ENCODE measurements around the gene SAMD5.

The SAMD5 gene

DNA sequence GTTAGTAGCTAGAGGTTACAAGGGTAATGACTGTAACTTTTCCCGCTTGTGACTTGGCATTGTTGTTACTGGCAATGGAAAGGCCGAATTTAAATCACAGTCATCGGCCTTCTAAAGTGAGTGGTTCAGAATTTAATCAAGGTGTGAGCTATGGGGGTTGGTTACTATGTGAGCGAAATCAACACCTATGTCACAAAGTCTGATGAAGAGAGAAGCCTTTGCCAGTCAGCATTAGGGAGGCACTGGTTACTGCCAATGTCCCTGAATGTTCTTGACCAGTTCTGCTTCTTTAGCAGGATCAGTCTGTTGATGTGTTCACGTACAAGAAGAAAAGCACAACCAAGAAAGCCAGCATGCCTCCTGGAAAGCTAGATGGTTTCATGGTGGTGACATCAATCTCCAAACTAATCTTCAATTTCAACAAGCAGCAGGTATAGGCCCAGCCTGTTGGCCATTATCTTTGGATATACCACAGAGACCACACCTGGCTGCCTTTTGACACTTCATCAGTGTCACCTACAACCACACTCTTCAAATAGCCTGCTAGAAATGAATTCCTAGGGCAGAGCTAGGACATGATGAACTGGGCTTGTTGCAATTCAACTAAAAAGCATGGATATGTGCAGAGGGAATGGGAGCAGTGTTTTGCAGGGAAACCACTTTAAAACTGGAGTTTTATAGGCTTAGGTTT lies 17.2 kb downstream of the SAMD5 start:
- CTCF ChIA-PET: interaction anchor here (0.9 kb wide), 1 partner anchor 16 kb away, joined by 3 read pairs; no protein-coding TSS in a partner anchor
- TF ChIP-seq NFRKB (IDR thresholded peaks at IDR 0.05): no peak
- TF ChIP-seq ARNT (IDR thresholded peaks at IDR 0.05): no peak
- no peak for TF ChIP-seq ZNF384 (IDR thresholded peaks at IDR 0.05)
- TF ChIP-seq HDGF (IDR thresholded peaks at IDR 0.05; ENCODE audit: borderline replicate concordance): no peak
- no peak for TF ChIP-seq FOXM1 (IDR thresholded peaks at IDR 0.05; ENCODE audit: borderline replicate concordance)
- no peak for TF ChIP-seq ELF4 (IDR thresholded peaks at IDR 0.05)
- no peak for TF ChIP-seq FOXK2 (IDR thresholded peaks at IDR 0.05)
- TF ChIP-seq, protein P1, sequence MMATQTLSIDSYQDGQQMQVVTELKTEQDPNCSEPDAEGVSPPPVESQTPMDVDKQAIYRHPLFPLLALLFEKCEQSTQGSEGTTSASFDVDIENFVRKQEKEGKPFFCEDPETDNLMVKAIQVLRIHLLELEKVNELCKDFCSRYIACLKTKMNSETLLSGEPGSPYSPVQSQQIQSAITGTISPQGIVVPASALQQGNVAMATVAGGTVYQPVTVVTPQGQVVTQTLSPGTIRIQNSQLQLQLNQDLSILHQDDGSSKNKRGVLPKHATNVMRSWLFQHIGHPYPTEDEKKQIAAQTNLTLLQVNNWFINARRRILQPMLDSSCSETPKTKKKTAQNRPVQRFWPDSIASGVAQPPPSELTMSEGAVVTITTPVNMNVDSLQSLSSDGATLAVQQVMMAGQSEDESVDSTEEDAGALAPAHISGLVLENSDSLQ (IDR thresholded peaks at IDR 0.05): no peak
- TF ChIP-seq FOXA1 (IDR thresholded peaks at IDR 0.05): no peak
- TF ChIP-seq SUZ12 (IDR thresholded peaks at IDR 0.05): no peak
- TF ChIP-seq CTBP1 (IDR thresholded peaks at IDR 0.05; ENCODE audit: borderline replicate concordance): no peak
- no peak for TF ChIP-seq SP1 (IDR thresholded peaks at IDR 0.05)
- TF ChIP-seq BHLHE40 (IDR thresholded peaks at IDR 0.05; ENCODE audit: borderline replicate concordance): no peak
- no peak for TF ChIP-seq LEF1 (IDR thresholded peaks at IDR 0.05; ENCODE audit: borderline replicate concordance)
- no peak for TF ChIP-seq L3MBTL2 (conservative IDR thresholded peaks at IDR 0.05)
- no peak for TF ChIP-seq TARDBP (IDR thresholded peaks at IDR 0.05)
- POLR2A ChIA-PET: no interaction called here
- no peak for DNase-seq (ENCODE audit: extremely low spot score)

DNA sequence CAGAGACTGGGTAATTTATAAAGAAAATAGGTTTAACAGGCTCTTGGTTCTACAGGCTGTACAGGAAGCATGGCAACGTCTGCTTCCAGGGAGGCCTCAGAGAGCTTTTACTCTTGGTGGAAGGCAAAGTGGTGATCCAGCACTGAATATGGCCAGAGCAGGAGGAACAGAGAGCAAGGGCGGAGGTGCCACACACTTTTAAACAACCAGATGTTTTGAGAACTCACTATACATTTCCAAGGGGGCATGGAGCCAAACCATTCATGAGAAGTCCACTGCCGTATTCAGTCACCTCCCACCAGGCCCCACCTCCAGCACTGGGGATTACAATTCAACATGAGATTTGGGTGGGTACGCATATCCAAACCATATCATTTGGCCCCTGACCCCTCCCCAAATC lies 18.7 kb downstream of the SAMD5 start:
- CTCF ChIA-PET: no interaction called here
- POLR2A ChIA-PET: no interaction called here
- no peak for DNase-seq (ENCODE audit: extremely low spot score)
- no peak for TF ChIP-seq SUZ12 (IDR thresholded peaks at IDR 0.05)
- TF ChIP-seq ELF4 (IDR thresholded peaks at IDR 0.05): no peak
- TF ChIP-seq, protein P1 (IDR thresholded peaks at IDR 0.05): no peak
- no peak for TF ChIP-seq BHLHE40 (IDR thresholded peaks at IDR 0.05; ENCODE audit: borderline replicate concordance)
- no peak for TF ChIP-seq TARDBP (IDR thresholded peaks at IDR 0.05)
- no peak for TF ChIP-seq HDGF (IDR thresholded peaks at IDR 0.05; ENCODE audit: borderline replicate concordance)
- no peak for TF ChIP-seq L3MBTL2 (conservative IDR thresholded peaks at IDR 0.05)
- no peak for TF ChIP-seq NFRKB (IDR thresholded peaks at IDR 0.05)
- no peak for TF ChIP-seq FOXK2 (IDR thresholded peaks at IDR 0.05)
- TF ChIP-seq CTBP1 (IDR thresholded peaks at IDR 0.05; ENCODE audit: borderline replicate concordance): no peak

DNA sequence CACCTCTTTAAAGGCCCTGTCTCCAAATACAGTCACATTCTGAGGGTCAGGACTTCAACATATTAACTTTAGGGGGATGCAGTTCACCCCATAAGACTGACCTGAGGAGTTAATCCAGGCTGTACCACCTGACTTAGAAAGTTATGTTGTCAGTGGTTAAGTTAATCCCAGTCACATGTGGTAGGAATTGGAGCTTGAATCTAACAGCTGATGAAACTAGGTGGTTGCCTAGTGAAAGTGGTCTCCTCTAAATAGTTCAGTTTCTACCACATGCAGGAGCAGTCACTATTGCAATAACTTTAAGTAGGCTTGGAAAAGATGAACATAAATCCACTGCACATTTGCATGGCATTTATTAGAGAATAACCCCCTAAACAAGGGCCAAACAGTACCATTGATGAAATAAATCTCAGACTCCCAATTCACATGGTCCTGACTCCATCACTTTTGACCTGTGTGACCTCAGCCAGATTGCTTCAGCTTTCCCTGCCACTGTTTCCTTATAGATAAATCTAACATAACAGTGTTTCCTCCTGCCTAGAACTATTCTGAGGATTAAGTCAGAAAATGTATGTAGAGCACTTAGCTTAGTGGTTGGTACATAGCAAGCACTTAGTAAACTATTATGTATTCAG lies 20.1 kb downstream of the SAMD5 start:
- TF ChIP-seq TARDBP (IDR thresholded peaks at IDR 0.05): no peak
- no peak for TF ChIP-seq ARNT (IDR thresholded peaks at IDR 0.05)
- TF ChIP-seq SUZ12 (IDR thresholded peaks at IDR 0.05): no peak
- no peak for TF ChIP-seq HDGF (IDR thresholded peaks at IDR 0.05; ENCODE audit: borderline replicate concordance)
- no peak for TF ChIP-seq L3MBTL2 (conservative IDR thresholded peaks at IDR 0.05)
- no peak for TF ChIP-seq ZNF384 (IDR thresholded peaks at IDR 0.05)
- no peak for TF ChIP-seq ELF4 (IDR thresholded peaks at IDR 0.05)
- TF ChIP-seq NFRKB (IDR thresholded peaks at IDR 0.05): no peak
- TF ChIP-seq FOXA1 (IDR thresholded peaks at IDR 0.05): no peak
- no peak for DNase-seq (ENCODE audit: extremely low spot score)
- ChIA-PET CTCF (no interaction called here), POLR2A (no interaction called here)

DNA sequence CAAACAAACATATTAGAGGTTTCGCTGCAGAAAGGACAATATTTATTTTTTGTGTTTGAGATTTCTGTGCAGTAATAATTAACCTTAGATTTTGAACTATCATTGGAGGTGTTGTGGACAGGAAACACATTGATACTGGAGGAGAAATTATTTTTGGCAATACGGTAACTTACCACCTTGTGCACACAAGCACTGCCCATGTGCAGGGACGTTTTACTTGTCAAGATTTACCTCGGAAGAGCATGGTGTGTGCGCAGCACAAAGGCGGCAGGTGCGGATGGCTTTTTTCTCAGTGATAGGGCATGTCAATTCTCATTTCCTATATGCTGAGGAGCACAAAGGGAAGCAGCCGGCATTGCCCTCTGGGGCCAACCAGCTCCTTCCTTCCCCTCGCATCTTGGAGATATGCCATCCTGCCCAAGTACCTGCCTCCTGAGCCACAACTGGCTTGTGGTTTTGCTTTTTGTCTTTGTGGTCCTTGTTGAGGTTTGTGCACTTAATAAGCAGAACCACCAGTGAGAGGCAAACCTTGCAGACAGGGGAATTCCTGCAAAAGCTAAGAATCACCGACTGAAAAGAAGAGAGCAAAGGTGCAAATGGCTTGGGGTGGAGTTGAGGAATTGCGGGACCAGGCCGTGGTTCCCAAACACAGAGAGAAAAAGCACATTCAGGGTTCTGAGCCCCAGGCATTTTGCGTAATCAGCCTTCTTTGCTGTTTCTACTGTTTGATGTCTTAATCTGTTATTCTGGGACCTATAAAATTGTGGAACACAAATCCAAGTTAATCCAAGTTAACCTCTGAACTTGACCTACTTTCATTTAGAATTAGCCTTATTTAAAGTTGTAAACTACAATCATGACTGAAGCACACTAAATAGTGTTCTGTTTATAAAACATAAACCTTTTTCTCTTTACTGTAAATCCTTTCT lies 21.9 kb downstream of the SAMD5 start:
- no peak for TF ChIP-seq ZNF384 (IDR thresholded peaks at IDR 0.05)
- no peak for TF ChIP-seq BHLHE40 (IDR thresholded peaks at IDR 0.05; ENCODE audit: borderline replicate concordance)
- no peak for TF ChIP-seq NFRKB (IDR thresholded peaks at IDR 0.05)
- no peak for TF ChIP-seq FOXM1 (IDR thresholded peaks at IDR 0.05; ENCODE audit: borderline replicate concordance)
- TF ChIP-seq LEF1 (IDR thresholded peaks at IDR 0.05; ENCODE audit: borderline replicate concordance): no peak
- TF ChIP-seq SP1 (IDR thresholded peaks at IDR 0.05): no peak
- TF ChIP-seq, protein P1 (IDR thresholded peaks at IDR 0.05): no peak
- TF ChIP-seq ELF4 (IDR thresholded peaks at IDR 0.05): no peak
- no peak for TF ChIP-seq ARNT (IDR thresholded peaks at IDR 0.05)
- no peak for TF ChIP-seq L3MBTL2 (conservative IDR thresholded peaks at IDR 0.05)
- no peak for TF ChIP-seq CTBP1 (IDR thresholded peaks at IDR 0.05; ENCODE audit: borderline replicate concordance)

DNA sequence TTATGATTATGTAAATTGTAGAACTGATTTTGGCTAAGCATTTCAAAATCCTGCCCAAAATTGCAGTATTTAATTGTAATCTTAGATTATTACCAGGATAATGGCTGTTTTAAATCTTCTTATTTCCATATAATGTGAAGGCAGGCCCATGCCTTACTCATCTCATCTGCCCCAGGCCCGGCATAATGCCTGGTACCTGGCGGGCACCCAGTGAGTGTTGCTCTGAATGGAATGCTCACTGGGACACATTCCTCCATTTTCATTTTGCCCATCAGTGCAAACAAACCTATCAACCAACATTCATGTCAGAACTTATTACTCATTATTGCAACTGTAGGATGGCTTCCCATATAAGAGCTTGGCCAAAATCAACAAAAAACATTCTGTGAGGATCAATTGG lies 22.8 kb downstream of the SAMD5 start:
- TF ChIP-seq ZNF384 (IDR thresholded peaks at IDR 0.05) (no peak), SP1 (IDR thresholded peaks at IDR 0.05) (no peak), ARNT (IDR thresholded peaks at IDR 0.05) (no peak), LEF1 (IDR thresholded peaks at IDR 0.05; ENCODE audit: borderline replicate concordance) (no peak), ELF4 (IDR thresholded peaks at IDR 0.05) (no peak), NFRKB (IDR thresholded peaks at IDR 0.05) (no peak), L3MBTL2 (conservative IDR thresholded peaks at IDR 0.05) (no peak), SUZ12 (IDR thresholded peaks at IDR 0.05) (no peak), FOXK2 (IDR thresholded peaks at IDR 0.05) (no peak), FOXM1 (IDR thresholded peaks at IDR 0.05; ENCODE audit: borderline replicate concordance) (no peak), CTBP1 (IDR thresholded peaks at IDR 0.05; ENCODE audit: borderline replicate concordance) (no peak), HDGF (IDR thresholded peaks at IDR 0.05; ENCODE audit: borderline replicate concordance) (no peak)
- TF ChIP-seq, protein P1 (IDR thresholded peaks at IDR 0.05): no peak
- CTCF ChIA-PET: no interaction called here
- POLR2A ChIA-PET: no interaction called here
- no peak for DNase-seq (ENCODE audit: extremely low spot score)

More for the DNA sequence above, 21.9 kb downstream of the SAMD5 start:
- POLR2A ChIA-PET: no interaction called here
- CTCF ChIA-PET: no interaction called here
- no peak for DNase-seq (ENCODE audit: extremely low spot score)
